Erythroblast (primary cell): ENCODE measurements around the gene PKP3.

Source experiments
- GATA1 ChIP-seq: IDR thresholded peaks from 2 replicates; pipeline ENCODE4 v1.6.1; 2011; ENCODE audit warnings: low read depth, mild to moderate bottlenecking, control low read depth, low read length, moderate library complexity
- POLR2A ChIP-seq: IDR thresholded peaks from 2 replicates; pipeline ENCODE4 v1.6.1; 2011; ENCODE audit warnings: mild to moderate bottlenecking, low read length

DNA sequence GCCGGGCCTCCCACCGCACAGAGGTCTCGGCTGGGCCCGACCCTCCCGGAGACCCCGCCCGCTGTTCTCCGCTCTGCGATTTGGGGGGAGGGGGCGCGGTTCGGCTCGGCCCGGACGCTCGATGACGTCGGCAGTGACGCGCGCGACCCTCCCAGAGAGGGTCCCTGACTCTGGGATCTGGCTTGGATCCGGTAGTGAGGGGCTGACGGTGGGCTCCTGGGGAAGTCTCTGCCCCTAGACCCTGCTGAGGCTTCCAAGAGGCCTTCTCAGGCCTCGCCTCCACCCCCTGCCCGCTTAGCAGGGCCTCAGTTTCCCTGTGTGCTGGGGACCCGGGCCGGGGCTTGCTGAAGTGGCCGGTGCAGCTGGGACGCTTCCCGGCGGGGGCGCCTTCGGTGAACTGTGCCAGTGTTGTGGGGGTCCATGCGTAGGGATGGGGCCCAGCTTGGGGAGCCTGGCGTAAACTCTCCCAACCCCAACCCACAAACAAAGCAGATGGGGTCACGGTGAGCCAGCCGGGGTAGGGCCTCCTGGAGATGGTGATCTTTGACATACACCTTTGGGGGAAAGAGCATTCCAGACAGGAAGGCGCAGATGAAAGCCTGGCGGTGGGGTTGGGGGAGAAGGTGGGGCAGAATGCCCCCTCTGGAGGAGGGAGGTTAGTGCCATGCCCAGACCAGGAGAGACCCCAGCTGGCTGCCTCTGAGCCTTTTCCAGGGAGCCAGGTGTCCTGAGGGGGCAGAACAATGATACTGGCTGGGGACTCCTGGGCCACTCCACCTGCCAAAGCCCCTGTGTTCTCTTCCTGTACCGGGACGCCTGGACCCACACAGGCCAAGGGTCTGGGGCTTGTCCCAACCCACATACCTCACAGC is 23.7 kb upstream of the PKP3 start:
- TF ChIP-seq POLR2A (no peak), GATA1 (no peak)
